Upper lobe of left lung (tissue), 4 donors: ENCODE data around the gene BICRAL.

Source experiments
- CTCF ChIP-seq, 6 experiments: fragments of 450-650 bp in 4 of 6; fragments of 200-600 bp in 2 of 6; sonication (generic) in 2 of 6; IDR thresholded peaks; one replicate each; pipeline ENCODE4 v1.5.1; 2016 to 2019; ENCODE audit warnings: antibody characterized with exemption in 6 of 6
- EP300 ChIP-seq, 4 donors: sonication (generic); formaldehyde crosslinking; IDR thresholded peaks; one replicate each; pipeline ENCODE4 v1.5.1; 2017; ENCODE audit warnings: antibody characterized with exemption in 4 of 4, control low read depth in 2 of 4
- POLR2A ChIP-seq, 4 donors: fragments of 450-650 bp; IDR thresholded peaks; one replicate each; pipeline ENCODE4 v1.5.1; 2016 to 2017; ENCODE audit warnings: antibody characterized with exemption in 4 of 4, mild to moderate bottlenecking in 2 of 4

- no peak for TF ChIP-seq POLR2A (IDR thresholded peaks at IDR 0.05)
- no peak for TF ChIP-seq CTCF (IDR thresholded peaks at IDR 0.05)
- no peak for TF ChIP-seq EP300 (IDR thresholded peaks at IDR 0.05)
These were observed 10.0 kb downstream of the BICRAL start for GRCh38 chr6:42791706-42792320.
